Uterus (tissue), 2 donors: ENCODE data around the gene NELFB.
"Not testable (repeated sequence)": the region's sequence is repeated elsewhere in the genome, so short reads cannot be mapped to it uniquely, and the experiment has no call there.

Source experiments
- POLR2A ChIP-seq, 2 donors: fragments of 450-650 bp; IDR thresholded peaks; one replicate each; pipeline ENCODE4 v1.6.1; 2016; ENCODE audit warnings: antibody characterized with exemption in 2 of 2, mild to moderate bottlenecking in 1 of 2, moderate library complexity in 1 of 2
- TF ChIP-seq, protein P1 (sequence below), 4 experiments: fragments of 200-600 bp in 2 of 4; fragments of 450-650 bp in 2 of 4; sonication (generic) in 2 of 4; IDR thresholded peaks; one replicate each; pipeline ENCODE4 v1.5.1; 2016 to 2019; ENCODE audit warnings: antibody characterized with exemption in 4 of 4, mild to moderate bottlenecking in 2 of 4, moderate library complexity in 1 of 4

DNA sequence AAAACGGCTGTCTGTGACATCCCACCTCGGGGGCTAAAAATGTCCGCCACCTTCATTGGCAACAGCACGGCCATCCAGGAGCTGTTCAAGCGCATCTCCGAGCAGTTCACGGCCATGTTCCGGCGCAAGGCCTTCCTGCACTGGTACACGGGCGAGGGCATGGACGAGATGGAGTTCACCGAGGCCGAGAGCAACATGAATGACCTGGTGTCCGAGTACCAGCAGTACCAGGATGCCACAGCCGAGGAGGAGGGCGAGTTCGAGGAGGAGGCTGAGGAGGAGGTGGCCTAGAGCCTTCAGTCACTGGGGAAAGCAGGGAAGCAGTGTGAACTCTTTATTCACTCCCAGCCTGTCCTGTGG is 11.9 kb upstream of the NELFB start:
- TF ChIP-seq, protein P1, sequence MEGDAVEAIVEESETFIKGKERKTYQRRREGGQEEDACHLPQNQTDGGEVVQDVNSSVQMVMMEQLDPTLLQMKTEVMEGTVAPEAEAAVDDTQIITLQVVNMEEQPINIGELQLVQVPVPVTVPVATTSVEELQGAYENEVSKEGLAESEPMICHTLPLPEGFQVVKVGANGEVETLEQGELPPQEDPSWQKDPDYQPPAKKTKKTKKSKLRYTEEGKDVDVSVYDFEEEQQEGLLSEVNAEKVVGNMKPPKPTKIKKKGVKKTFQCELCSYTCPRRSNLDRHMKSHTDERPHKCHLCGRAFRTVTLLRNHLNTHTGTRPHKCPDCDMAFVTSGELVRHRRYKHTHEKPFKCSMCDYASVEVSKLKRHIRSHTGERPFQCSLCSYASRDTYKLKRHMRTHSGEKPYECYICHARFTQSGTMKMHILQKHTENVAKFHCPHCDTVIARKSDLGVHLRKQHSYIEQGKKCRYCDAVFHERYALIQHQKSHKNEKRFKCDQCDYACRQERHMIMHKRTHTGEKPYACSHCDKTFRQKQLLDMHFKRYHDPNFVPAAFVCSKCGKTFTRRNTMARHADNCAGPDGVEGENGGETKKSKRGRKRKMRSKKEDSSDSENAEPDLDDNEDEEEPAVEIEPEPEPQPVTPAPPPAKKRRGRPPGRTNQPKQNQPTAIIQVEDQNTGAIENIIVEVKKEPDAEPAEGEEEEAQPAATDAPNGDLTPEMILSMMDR (IDR thresholded peaks at IDR 0.05) = not testable (repeated sequence)
- TF ChIP-seq POLR2A (IDR thresholded peaks at IDR 0.05) = not testable (repeated sequence)
